HL-60 (cell line): ENCODE measurements around the gene HTR2B.
A peak's percentile ranks its signal among the peaks of the same experiment; 100 is the strongest.

Experiments
- DNase-seq, 2 experiments: peaks; one replicate each; pipeline ENCODE4 v3.0.0-alpha.2; 2010 to 2020; ENCODE audit warnings: low read depth in 1 of 2, low spot score in 1 of 2
- H3K27ac ChIP-seq: fragments of 250-450 bp; sonication (Bioruptor Pico); replicated peaks from 2 replicates; pipeline ENCODE4 v1.5.1; 2020; ENCODE audit warnings: mild to moderate bottlenecking, moderate library complexity
- H3K27me3 ChIP-seq: fragments of 250-450 bp; sonication (Bioruptor Pico); 2 replicates; pipeline ENCODE4 v1.5.1; 2021; ENCODE audit warnings: mild to moderate bottlenecking, moderate library complexity; ENCODE audit not compliant: insufficient read depth, poor library complexity, severe bottlenecking
- H3K4me3 ChIP-seq: replicated peaks from 2 replicates; pipeline ENCODE4 v1.5.1; 2011; ENCODE audit warnings: mild to moderate bottlenecking, control low read depth, low read length; ENCODE audit not compliant: insufficient read depth
- CTCF ChIP-seq: IDR thresholded peaks from one replicate; pipeline ENCODE4 v1.5.1; 2011; ENCODE audit warnings: low read length, control low read depth, inconsistent platforms; ENCODE audit not compliant: insufficient read depth
- GABPA ChIP-seq: IDR thresholded peaks from 2 replicates; pipeline ENCODE4 v1.6.1; 2012; ENCODE audit warnings: low read depth
- POLR2AphosphoS5 ChIP-seq: IDR thresholded peaks from 2 replicates; pipeline ENCODE4 v1.6.1; 2012; ENCODE audit warnings: low read depth
- REST ChIP-seq: IDR thresholded peaks from 2 replicates; pipeline ENCODE4 v1.6.1; 2012; ENCODE audit warnings: low read depth; ENCODE audit not compliant: insufficient replicate concordance
- SPI1 ChIP-seq: IDR thresholded peaks from 2 replicates; pipeline ENCODE4 v1.6.1; 2012; ENCODE audit warnings: low read depth, mild to moderate bottlenecking, borderline replicate concordance

Gene HTR2B

GRCh38 chr2:231099918-231100317 is 24.9 kb downstream of the HTR2B start:
- TF ChIP-seq REST (no peak), POLR2AphosphoS5 (no peak)
- Histone ChIP-seq H3K4me3 (no peak overlapping the region), H3K27ac (no peak overlapping the region), H3K27me3 (no peaks in the 10 kb centered on the region)
- no peak for DNase-seq

GRCh38 chr2:231094736-231095346 is 30.0 kb downstream of the HTR2B start:
- TF ChIP-seq CTCF: no peak
- no peak overlapping the region for H3K27ac ChIP-seq
- H3K4me3 ChIP-seq: no peak overlapping the region
- no peak for DNase-seq
- no peaks in the 10 kb centered on the region for H3K27me3 ChIP-seq

- Histone ChIP-seq H3K4me3 (no peak overlapping the region), H3K27me3 (no peaks in the 10 kb centered on the region), H3K27ac (no peak overlapping the region)
- DNase-seq: no peak
- no peak for TF ChIP-seq GABPA
Measured at GRCh38 chr2:231093933-231094332, 30.9 kb downstream of the HTR2B start.

- Histone ChIP-seq H3K27me3 (no peaks in the 10 kb centered on the region), H3K4me3 (no peak overlapping the region), H3K27ac (no peak overlapping the region)
- DNase-seq: no peak
- no peak for TF ChIP-seq GABPA
- no peak for TF ChIP-seq SPI1
- no peak for TF ChIP-seq CTCF
- no peak for TF ChIP-seq REST
- no peak for TF ChIP-seq POLR2AphosphoS5
Measured at GRCh38 chr2:231088754-231089153, 36.1 kb downstream of the HTR2B start.

- Histone ChIP-seq H3K27ac (no peak overlapping the region), H3K27me3 (no peaks in the 10 kb centered on the region), H3K4me3 (no peak overlapping the region)
- TF ChIP-seq CTCF (no peak), SPI1 (peak; percentile 76; the same call in 1 of the 2 replicates), GABPA (no peak), REST (no peak)
- DNase-seq: peak in 1 of 2 experiments; percentile 45
Measured at GRCh38 chr2:231084565-231084964, 40.3 kb downstream of the HTR2B start.
